GM19452 (cell line): ENCODE measurements around the gene ACP1.

ENCODE experiments used
- ATAC-seq: cut with Tn5 transposase; IDR thresholded peaks from one replicate; pipeline ENCODE4 v1.9.1; 2021; ENCODE audit not compliant: unreplicated experiment

The ACP1 gene

DNA sequence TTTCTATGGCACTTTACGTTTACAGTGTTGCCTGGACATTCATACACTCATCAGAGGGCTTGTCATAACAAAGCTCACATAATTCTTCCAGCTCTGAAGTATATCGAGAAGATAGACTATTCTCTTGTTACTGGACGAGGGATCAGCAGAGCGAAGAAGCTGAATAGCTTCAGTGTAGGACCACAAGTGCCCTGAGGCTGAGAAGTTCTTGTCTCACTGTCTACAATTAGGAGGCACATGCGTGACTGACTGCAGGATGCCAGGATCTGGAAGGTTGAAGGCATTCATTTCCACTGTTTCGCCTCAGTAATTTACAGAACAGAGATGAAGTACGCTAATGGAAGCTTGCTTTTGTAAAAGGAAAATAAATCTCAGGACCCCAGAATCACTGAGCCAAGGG lies 10.5 kb upstream of the ACP1 start:
- no peak for ATAC-seq

DNA sequence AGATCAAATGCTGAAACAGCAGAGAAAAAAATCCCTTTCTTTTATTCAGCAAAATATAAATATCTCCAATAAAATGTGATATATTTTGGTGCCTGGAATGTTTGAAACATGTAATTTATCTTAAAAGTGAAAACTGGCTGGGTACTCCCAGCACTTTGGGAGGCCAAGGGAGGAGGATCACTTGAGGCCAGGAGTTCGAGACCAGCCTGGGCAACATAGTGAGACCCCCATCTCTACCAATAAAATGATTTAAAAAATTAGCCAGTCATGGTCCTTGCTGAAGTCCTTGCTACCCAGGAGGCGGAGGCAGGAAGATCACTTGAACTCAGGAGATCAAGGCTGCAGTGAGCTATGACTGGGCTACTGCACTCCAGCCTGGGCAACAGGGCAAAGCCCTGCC lies 9.6 kb upstream of the ACP1 start:
- no peak for ATAC-seq

DNA sequence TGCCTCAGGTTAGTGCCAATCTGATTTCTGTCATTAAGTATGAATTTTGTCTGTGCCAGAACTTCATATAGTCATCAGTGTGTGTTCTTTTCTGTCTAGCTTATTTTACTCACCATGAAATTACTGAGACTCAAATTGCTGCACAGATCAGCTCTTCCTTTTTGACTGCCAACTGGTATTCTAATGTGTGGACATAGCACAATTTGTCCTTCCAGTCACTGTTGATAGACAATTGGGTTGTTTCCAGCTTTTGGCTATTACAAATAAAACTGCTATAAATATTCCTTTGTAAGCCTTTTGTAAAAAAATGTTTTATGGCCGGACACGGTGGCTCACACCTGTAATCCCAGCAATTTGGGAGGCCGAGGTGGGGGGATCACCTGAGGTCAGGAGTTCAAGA lies 8.7 kb upstream of the ACP1 start:
- no peak for ATAC-seq

- no peak for ATAC-seq
These were observed 7.3 kb upstream of the ACP1 start for GRCh38 chr2:257429-257828.

DNA sequence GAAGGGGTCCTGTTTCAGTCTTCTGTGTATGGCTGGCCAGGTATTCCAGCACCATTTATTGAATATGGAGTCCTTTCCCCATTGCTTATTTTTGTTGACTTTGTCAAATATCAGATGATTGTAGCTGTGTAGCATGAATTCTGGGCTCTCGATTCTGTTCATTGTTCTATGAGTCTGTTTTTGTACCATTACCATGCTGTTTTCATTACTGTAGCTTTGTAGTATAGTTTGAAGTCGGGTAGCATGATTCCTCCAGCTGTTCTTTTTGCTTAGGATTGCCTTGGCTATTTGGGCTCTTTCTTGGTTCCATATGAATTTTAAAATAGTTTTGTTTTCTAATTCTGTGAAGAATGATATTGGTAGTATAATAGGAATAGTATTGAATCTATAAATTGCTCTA lies 6.9 kb upstream of the ACP1 start:
- ATAC-seq, result no peak

DNA sequence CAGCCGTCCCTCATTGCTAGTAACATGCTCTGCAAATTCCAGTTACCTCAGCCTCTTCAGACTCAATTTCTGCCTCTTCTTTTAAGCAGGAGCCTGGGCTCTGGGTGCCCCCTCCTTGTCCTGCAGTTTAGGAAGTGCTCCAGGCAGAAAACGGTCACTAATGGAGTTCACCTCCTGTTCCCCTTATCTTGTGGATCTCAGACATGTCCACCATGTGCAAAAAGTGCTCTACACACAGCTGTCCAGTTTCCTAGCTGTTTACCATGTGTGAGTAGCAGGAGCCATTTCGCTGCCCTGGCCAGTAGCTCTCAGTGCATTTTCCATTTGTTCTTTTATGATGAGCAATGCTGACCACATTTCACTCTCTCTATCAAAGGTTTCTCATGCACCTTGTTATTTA lies 5.8 kb upstream of the ACP1 start:
- no peak for ATAC-seq

GRCh38 chr2:259789-260331 lies 4.9 kb upstream of the ACP1 start:
- no peak for ATAC-seq

DNA sequence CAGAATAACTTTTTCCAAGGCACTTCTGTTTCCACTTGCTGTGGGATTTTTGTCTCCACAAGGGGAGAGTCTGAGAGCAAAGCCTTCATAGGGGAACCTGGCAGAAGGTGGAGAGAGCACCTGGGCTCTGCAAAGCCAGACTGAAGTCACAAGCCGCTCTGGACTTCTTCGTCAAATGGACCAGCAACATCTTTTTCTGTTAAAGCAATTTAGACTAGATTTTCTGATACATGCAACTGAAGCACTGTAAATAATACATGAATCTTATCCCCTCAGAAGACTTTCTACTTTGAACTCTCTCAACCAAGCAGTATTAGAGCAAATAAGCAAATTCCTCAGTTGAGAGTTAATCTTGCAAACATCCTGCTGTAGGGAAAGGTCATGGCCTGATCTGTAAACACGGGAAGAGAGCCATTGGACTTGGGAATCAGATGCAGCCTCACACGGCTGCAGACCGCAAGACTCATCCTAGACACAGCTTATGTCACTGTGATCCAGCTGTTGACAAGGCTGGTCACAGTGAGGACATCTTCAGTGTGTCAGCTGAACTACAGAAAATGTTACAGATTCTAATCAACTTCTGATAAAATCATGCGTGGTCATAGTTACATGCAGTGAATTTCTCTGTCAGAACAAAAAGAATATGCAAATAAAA lies 4.1 kb upstream of the ACP1 start:
- no peak for ATAC-seq

GRCh38 chr2:262117-262516 lies 2.6 kb upstream of the ACP1 start:
- no peak for ATAC-seq

GRCh38 chr2:263022-263738 lies 1.6 kb upstream of the ACP1 start:
- no peak for ATAC-seq

DNA sequence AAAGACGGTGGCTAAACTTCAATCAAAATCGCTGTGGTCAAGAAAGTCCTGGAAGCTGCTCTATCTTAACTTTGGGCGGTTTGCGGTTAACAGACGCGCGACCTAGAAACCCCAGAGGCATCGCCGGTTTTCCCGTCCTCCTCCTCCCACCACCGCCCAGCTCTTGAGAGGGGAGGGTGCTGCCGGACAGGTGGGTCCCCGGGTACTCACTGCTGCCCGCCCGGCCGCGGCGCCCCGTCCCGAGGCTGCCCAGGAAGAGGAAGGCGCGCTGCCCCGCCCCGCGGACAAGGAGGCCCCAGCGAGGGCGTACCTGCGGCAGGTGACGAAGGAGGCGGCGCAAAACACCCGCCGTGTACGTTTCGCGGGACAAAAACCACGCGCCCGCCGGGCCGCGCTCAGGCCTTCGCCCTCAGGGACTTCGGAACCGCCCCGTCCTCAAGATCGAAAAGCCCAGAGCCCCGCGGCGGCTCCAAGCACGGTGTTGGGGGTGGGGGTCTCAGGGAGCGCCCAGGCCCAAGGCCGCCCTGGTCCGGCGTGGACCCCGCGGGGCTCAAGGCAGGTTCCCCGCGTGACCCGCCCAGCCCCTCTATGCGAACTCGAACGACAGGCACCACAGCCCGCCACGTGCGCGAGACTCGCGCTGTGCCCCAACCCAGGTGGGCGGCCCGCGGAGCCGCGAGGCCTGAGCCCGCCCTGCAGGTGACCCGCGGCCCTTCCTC lies 814 bp upstream of the ACP1 start, which contains the start of gene SH3YL1:
Gene SH3YL1, minus strand, starts transcription at position 259 of the 719 bp plus-strand sequence. Its CDS starts 48 bp downstream, at position 211.
- peak; percentile 33 for ATAC-seq

GRCh38 chr2:268323-268722 lies 3.6 kb downstream of the ACP1 start:
- no peak for ATAC-seq

- ATAC-seq, result no peak
These were observed 4.7 kb downstream of the ACP1 start for GRCh38 chr2:269356-270030.

- no peak for ATAC-seq
These were observed 6.1 kb downstream of the ACP1 start for GRCh38 chr2:270861-271260.

- no peak for ATAC-seq
These were observed 7.2 kb downstream of the ACP1 start for GRCh38 chr2:271917-272316.

- no peak for ATAC-seq
These were observed 8.6 kb downstream of the ACP1 start for GRCh38 chr2:273333-273732.

GRCh38 chr2:274503-274902 lies 9.8 kb downstream of the ACP1 start:
- ATAC-seq, result no peak

DNA sequence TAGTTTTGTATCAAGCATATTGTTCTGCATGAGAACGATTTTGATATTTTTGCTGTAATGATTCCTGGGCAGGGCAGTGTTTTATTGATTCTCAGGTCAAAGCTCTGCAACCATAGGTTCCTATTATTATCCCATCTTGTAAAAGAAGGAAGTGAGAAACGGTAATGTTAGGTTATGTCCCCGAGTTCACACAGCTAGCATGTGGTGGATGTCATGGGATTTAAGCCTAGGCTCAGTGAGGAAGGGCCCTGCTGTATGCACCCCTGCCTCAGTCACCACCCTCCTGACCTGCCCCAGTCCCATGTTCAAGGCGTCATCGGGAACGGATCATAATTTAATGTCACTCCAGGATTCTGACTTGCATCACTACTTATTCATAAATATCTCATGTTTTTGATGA lies 10.7 kb downstream of the ACP1 start:
- peak; percentile 87 for ATAC-seq

- ATAC-seq, result no peak
These were observed 13.7 kb downstream of the ACP1 start for GRCh38 chr2:278312-278926.

- no peak for ATAC-seq
These were observed 14.2 kb downstream of the ACP1 start for GRCh38 chr2:278927-279320.

- no peak for ATAC-seq
These were observed 14.6 kb downstream of the ACP1 start for GRCh38 chr2:279366-279765.
